Nephron (organoid): Measurements from ENCODE around the gene CNTNAP5.

Experiments used
- H3K27ac Mint-ChIP-seq, 3 experiments: 2 replicates each; pipeline ENCODE4 v1.8.0; 2020; ENCODE audit warnings: mixed read lengths in 3 of 3, mild to moderate bottlenecking in 2 of 3, moderate library complexity in 1 of 3
- H3K27me3 Mint-ChIP-seq: 2 replicates; pipeline ENCODE4 v1.8.0; 2021; ENCODE audit warnings: low read depth, mild to moderate bottlenecking, moderate library complexity, mixed read lengths
- H3K36me3 Mint-ChIP-seq: 2 replicates; pipeline ENCODE4 v1.8.0; 2020; ENCODE audit warnings: low read depth, mixed read lengths
- H3K4me1 Mint-ChIP-seq: 2 replicates; pipeline ENCODE4 v1.8.0; 2020; ENCODE audit warnings: mixed read lengths
- H3K4me3 Mint-ChIP-seq, 3 experiments: 2 replicates each; pipeline ENCODE4 v1.8.0; 2020; ENCODE audit warnings: mild to moderate bottlenecking in 3 of 3, mixed read lengths in 3 of 3, moderate library complexity in 2 of 3
- H3K9me3 Mint-ChIP-seq: 2 replicates; pipeline ENCODE4 v1.8.0; 2020; ENCODE audit warnings: mixed read lengths
- CTCF ChIP-seq, 3 experiments: fragments of 200-600 bp; sonication (generic); IDR thresholded peaks; one replicate each; pipeline ENCODE4 v1.5.0; 2021; ENCODE audit warnings: antibody characterized with exemption in 3 of 3; ENCODE audit not compliant: unreplicated experiment in 3 of 3

CNTNAP5 gene

DNA sequence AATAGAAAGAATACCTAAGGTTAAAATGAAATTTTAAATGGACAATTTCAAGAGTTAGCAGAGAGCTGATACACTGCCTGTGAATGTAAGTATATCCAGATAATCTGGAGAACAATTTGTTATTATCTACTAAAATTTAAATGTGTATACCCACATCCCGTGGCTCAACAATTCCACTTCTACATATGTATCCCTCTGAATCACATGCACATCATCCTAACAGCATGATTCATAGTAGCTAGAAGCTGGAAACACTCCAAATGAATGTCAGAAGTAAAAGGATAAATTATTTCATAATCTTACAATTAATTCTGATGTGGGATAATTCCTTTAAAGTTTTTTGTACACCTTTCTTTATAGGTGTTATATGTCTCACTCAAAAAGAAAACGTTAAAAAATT lies 87.9 kb downstream of the CNTNAP5 start:
- H3K27ac Mint-ChIP-seq, result no peak overlapping the region
- no peaks in the 10 kb centered on the region for H3K9me3 Mint-ChIP-seq
- no peaks in the 10 kb centered on the region for H3K4me1 Mint-ChIP-seq
- peaks cover 3% of the 10 kb centered on the region for H3K27me3 Mint-ChIP-seq
- H3K4me3 Mint-ChIP-seq, result no peak overlapping the region
- H3K36me3 Mint-ChIP-seq, result no peaks in the 10 kb centered on the region
- no peak for TF ChIP-seq CTCF (IDR thresholded peaks at IDR 0.05; ENCODE audit: unreplicated experiment in 3 of 3)

- H3K27me3 Mint-ChIP-seq, result peaks cover 3% of the 10 kb centered on the region
- peaks cover 11% of the 10 kb centered on the region for H3K9me3 Mint-ChIP-seq
- no peaks in the 10 kb centered on the region for H3K36me3 Mint-ChIP-seq
- no peaks in the 10 kb centered on the region for H3K4me1 Mint-ChIP-seq
- no peak for TF ChIP-seq CTCF (IDR thresholded peaks at IDR 0.05; ENCODE audit: unreplicated experiment in 3 of 3)
- no peak overlapping the region for H3K27ac Mint-ChIP-seq
- H3K4me3 Mint-ChIP-seq, result no peak overlapping the region
These were observed 95.2 kb downstream of the CNTNAP5 start for GRCh38 chr2:124120246-124120645.

GRCh38 chr2:124121106-124121505 lies 96.0 kb downstream of the CNTNAP5 start:
- Mint-ChIP-seq H3K9me3 (peaks cover 16% of the 10 kb centered on the region), H3K4me1 (no peaks in the 10 kb centered on the region), H3K36me3 (no peaks in the 10 kb centered on the region), H3K27me3 (no peaks in the 10 kb centered on the region), H3K27ac (no peak overlapping the region), H3K4me3 (no peak overlapping the region)
- no peak for TF ChIP-seq CTCF (IDR thresholded peaks at IDR 0.05; ENCODE audit: unreplicated experiment in 3 of 3)

DNA sequence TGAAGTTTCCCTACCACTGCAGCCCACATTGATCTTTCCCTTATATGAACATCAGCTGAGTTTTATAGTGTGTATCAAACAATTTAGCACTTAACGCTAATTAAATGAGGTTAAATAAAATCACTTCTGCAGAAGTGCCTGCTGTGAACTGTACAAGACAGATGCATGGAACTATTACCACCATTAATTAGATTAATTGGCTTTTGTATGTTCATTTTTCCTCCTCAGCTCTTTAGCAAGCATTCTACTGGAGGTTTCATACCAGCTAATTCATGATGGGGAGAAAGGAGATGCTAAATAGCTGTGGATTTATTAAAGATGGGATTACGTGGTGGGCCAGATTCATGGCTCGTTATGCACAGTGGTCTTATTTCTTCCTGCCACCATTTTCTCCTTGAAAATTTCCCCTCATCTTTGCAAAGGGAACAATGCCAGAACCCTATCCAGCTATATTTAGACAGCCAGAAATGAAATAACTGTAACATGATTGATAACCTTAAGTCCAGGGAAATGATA lies 96.7 kb downstream of the CNTNAP5 start:
- Mint-ChIP-seq H3K27me3 (no peaks in the 10 kb centered on the region), H3K4me3 (no peak overlapping the region), H3K27ac (no peak overlapping the region), H3K9me3 (peaks cover 16% of the 10 kb centered on the region), H3K36me3 (no peaks in the 10 kb centered on the region), H3K4me1 (no peaks in the 10 kb centered on the region)
- TF ChIP-seq CTCF (IDR thresholded peaks at IDR 0.05; ENCODE audit: unreplicated experiment in 3 of 3), result no peak

- no peaks in the 10 kb centered on the region for H3K4me1 Mint-ChIP-seq
- TF ChIP-seq CTCF (IDR thresholded peaks at IDR 0.05; ENCODE audit: unreplicated experiment in 3 of 3), result no peak
- no peak overlapping the region for H3K4me3 Mint-ChIP-seq
- H3K27me3 Mint-ChIP-seq, result no peaks in the 10 kb centered on the region
- peaks cover 16% of the 10 kb centered on the region for H3K9me3 Mint-ChIP-seq
- no peaks in the 10 kb centered on the region for H3K36me3 Mint-ChIP-seq
- no peak overlapping the region for H3K27ac Mint-ChIP-seq
These were observed 97.3 kb downstream of the CNTNAP5 start for GRCh38 chr2:124122340-124122739.

- TF ChIP-seq CTCF (IDR thresholded peaks at IDR 0.05; ENCODE audit: unreplicated experiment in 3 of 3), result no peak
- Mint-ChIP-seq H3K27ac (no peak overlapping the region), H3K4me1 (no peaks in the 10 kb centered on the region), H3K9me3 (no peaks in the 10 kb centered on the region), H3K36me3 (no peaks in the 10 kb centered on the region), H3K4me3 (no peak overlapping the region), H3K27me3 (no peaks in the 10 kb centered on the region)
These were observed 106.2 kb downstream of the CNTNAP5 start for GRCh38 chr2:124131276-124131675.
